ENCODE measurements around the gene AFAP1.

AFAP1 gene

GRCh38 chr4:7983296-7983695 lies 43.6 kb upstream of the AFAP1 start:
- TF ChIP-seq, protein P1, sequence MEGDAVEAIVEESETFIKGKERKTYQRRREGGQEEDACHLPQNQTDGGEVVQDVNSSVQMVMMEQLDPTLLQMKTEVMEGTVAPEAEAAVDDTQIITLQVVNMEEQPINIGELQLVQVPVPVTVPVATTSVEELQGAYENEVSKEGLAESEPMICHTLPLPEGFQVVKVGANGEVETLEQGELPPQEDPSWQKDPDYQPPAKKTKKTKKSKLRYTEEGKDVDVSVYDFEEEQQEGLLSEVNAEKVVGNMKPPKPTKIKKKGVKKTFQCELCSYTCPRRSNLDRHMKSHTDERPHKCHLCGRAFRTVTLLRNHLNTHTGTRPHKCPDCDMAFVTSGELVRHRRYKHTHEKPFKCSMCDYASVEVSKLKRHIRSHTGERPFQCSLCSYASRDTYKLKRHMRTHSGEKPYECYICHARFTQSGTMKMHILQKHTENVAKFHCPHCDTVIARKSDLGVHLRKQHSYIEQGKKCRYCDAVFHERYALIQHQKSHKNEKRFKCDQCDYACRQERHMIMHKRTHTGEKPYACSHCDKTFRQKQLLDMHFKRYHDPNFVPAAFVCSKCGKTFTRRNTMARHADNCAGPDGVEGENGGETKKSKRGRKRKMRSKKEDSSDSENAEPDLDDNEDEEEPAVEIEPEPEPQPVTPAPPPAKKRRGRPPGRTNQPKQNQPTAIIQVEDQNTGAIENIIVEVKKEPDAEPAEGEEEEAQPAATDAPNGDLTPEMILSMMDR (IDR thresholded peaks at IDR 0.05): no peak
- no peak for TF ChIP-seq ZFX (IDR thresholded peaks at IDR 0.05; ENCODE audit: borderline replicate concordance)

GRCh38 chr4:7981738-7982394 lies 42.2 kb upstream of the AFAP1 start:
- TF ChIP-seq, protein P1 (IDR thresholded peaks at IDR 0.05): no peak
- no peak for TF ChIP-seq ZFX (IDR thresholded peaks at IDR 0.05; ENCODE audit: borderline replicate concordance)
- no peak overlapping the region for H3K27ac ChIP-seq

More at GRCh38 chr4:7983296-7983695, 43.6 kb upstream of the AFAP1 start:
- no peak overlapping the region for H3K27ac ChIP-seq

DNA sequence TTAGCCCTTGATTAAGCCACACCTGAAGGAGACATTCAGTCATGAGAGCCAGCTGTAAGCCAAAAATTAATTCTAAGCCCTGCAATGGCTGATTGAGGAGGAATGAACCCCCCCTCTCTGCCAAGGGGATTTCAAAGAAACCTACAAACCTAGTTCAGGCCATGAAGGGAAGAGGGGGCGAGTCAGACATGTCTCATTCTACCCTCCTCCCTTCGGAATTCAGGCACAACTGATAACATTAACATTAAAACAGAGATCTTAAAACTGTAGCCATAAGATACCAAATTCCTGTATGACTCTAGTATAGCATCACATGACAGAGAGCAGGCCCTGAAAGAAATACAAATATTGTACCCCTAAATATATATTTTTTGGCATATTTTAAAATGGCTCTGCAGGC lies 40.4 kb upstream of the AFAP1 start:
- no peak for TF ChIP-seq ZFX (IDR thresholded peaks at IDR 0.05; ENCODE audit: borderline replicate concordance)
- TF ChIP-seq, protein P1 (IDR thresholded peaks at IDR 0.05): no peak
- no peak overlapping the region for H3K27ac ChIP-seq

DNA sequence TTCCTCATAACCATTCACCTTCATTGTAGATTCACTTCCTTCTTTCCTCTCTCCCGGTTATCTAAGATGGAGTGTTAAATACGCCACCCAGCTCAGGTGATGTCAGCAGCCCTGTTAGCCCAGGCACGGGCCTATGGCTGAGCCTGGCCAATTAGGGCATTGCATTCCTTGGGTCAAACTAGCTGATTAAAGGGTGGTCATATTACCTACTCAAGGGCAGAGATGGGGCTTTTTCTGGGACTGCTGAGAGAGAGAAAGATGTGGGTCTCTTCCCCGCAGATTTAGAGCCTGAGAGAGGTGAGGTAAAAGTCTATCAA lies 39.9 kb upstream of the AFAP1 start:
- no peak for TF ChIP-seq ZFX (IDR thresholded peaks at IDR 0.05; ENCODE audit: borderline replicate concordance)
- TF ChIP-seq, protein P1 (IDR thresholded peaks at IDR 0.05): no peak
- H3K27ac ChIP-seq: no peak overlapping the region

DNA sequence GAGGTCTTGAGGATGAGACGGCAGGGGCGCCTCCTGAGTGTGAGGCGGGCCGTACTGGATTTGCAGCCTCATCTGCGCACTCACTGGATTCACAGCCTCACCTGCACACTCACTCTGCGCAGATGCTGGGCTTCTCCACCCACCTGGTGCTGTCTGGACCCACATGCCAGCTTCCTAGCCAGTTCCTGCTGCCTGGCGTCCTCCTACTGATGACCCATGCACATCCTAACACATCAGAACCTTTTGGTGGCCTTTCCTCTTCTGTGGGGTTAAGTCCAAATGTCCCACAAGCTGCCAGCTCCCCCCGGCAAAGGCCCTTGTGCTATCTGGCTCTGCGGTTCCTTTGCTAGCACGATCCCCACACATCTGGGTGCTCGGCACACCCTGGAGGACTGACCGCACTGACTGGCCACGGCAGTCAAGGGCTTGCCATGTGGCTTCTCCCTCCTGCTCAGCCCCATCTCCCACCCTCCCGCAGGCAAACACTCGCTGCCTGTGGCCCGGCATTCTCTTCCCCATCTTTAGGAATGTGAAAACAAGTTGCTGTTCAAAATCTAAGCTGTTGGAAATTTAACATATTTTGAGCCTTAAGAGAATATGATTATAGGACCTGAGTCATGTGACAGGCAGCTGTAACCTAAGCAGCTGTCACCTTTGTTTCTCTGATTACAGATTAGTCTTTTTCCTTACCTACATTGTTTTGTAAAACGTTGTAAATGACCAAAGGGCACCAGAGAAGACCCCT lies 39.4 kb upstream of the AFAP1 start:
- TF ChIP-seq, protein P1 (IDR thresholded peaks at IDR 0.05): no peak
- no peak for TF ChIP-seq ZFX (IDR thresholded peaks at IDR 0.05; ENCODE audit: borderline replicate concordance)
- H3K27ac ChIP-seq: no peak overlapping the region

GRCh38 chr4:7978489-7978888 lies 38.8 kb upstream of the AFAP1 start:
- no peak for TF ChIP-seq ZFX (IDR thresholded peaks at IDR 0.05; ENCODE audit: borderline replicate concordance)
- TF ChIP-seq, protein P1 (IDR thresholded peaks at IDR 0.05): no peak
- H3K27ac ChIP-seq: no peak overlapping the region

DNA sequence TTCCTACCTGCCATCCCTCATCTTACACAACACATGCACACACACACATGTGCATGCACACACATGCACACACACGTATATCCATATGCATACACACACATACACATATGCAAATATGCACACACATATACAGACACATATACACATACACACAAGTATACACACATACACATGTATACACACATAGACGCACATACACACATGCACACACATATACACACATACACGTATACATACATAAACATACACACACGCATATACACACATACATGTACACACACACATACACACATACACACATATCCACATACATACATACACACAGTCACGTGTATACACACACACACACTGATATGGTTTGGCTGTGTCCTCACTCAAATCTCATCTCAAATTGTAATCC lies 37.0 kb upstream of the AFAP1 start:
- TF ChIP-seq, protein P1 (IDR thresholded peaks at IDR 0.05): no peak
- H3K27ac ChIP-seq: no peak overlapping the region
